Measurements from ENCODE around the gene RIPOR1. TPM values are rescaled to one million over a fixed set of nuclear protein-coding genes. Genes with fewer than 3 reads are reported as not detected.
A peak's percentile ranks its signal among the peaks of the same experiment; 100 is the strongest.

Gene RIPOR1
- total RNA-seq, 1 donor, result 25.5 TPM

DNA sequence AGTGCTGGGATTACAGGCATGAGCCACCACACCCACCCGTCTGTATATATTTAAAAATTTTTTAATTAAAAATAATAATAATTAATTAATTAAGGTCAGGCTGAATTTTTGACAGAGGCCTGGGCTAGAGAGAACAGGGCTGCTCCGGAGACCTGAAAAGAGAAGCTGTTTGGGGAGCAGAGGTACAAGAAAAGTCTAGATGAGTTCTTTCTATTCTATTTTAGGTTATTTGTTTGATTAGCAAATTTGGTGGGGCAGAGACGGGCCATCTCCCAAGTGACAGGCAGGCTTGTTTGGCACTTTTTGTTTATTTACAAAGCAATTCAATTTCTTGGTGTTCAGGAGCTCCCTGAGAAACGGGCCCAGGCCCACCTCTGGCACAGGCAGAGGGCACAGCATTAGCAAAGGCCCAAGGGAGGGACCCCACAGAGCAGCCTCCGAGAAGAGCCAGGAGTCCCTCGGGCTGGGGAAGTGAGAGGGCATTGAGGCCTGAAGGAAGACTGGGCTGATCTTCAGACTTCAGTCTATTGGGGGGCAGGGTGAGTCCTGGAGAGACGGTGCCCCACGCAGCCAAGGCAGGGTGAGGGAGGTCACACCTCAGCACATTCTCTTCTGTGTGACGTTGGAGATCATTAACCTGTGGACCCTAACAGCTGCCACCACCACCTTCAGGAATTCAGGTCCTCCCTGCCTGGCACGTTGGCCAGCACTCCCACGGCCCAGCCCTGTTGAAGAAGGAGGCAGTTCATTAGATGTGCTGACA is 10.8 kb upstream of the RIPOR1 start:
- H3K4me3 ChIP-seq (ENCODE audit: low read depth, low read length), result no peak overlapping the region
- TF ChIP-seq, protein P1, sequence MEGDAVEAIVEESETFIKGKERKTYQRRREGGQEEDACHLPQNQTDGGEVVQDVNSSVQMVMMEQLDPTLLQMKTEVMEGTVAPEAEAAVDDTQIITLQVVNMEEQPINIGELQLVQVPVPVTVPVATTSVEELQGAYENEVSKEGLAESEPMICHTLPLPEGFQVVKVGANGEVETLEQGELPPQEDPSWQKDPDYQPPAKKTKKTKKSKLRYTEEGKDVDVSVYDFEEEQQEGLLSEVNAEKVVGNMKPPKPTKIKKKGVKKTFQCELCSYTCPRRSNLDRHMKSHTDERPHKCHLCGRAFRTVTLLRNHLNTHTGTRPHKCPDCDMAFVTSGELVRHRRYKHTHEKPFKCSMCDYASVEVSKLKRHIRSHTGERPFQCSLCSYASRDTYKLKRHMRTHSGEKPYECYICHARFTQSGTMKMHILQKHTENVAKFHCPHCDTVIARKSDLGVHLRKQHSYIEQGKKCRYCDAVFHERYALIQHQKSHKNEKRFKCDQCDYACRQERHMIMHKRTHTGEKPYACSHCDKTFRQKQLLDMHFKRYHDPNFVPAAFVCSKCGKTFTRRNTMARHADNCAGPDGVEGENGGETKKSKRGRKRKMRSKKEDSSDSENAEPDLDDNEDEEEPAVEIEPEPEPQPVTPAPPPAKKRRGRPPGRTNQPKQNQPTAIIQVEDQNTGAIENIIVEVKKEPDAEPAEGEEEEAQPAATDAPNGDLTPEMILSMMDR (IDR thresholded peaks at IDR 0.05; ENCODE audit: insufficient read depth, low read depth, low read length), result no peak
- DNase-seq (ENCODE audit: low read depth), result no peak

GRCh38 chr16:67518676-67519075 is 10.0 kb upstream of the RIPOR1 start:
- no peak overlapping the region for H3K4me3 ChIP-seq (ENCODE audit: low read depth, low read length)
- TF ChIP-seq, protein P1 (IDR thresholded peaks at IDR 0.05; ENCODE audit: insufficient read depth, low read depth, low read length), result no peak
- DNase-seq (ENCODE audit: low read depth), result no peak

GRCh38 chr16:67519242-67519641 is 9.4 kb upstream of the RIPOR1 start:
- no peak overlapping the region for H3K4me3 ChIP-seq (ENCODE audit: low read depth, low read length)
- TF ChIP-seq, protein P1 (IDR thresholded peaks at IDR 0.05; ENCODE audit: insufficient read depth, low read depth, low read length), result no peak
- DNase-seq (ENCODE audit: low read depth), result no peak

DNA sequence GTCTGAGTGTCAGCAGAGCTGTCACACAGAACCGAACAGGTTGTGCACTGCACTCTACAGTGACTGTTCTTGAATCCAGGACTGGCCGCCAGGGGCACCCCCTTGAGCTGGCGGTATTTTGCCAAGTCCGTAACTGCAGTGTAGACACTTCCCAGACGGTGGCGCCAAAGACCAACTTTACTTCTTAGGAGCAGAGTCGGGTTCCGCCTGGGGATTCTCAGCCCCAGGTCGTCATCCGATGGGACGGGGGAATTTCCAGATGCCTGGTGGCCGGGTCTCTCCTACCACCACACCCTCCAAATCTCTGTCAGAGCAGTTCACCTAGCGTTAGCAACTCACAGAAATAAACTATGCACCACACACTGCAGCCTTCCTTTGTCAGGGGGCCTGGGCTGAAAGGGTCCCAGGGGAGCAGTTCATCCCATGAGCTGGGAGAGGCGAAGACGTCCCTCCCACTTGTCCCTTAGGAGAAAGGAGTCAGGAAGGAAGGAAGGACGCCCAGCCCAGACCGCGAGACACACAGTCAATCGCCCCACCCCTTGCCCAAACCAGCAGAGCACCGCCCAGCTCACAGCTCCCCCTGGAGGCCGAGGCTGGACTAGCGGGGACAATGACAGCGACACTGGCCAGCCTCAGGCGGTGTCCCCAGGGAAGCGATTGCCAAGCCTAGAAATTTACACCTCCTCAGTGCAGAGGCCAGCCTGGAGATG is 7.4 kb upstream of the RIPOR1 start:
- DNase-seq (ENCODE audit: low read depth), result peak; percentile 97
- TF ChIP-seq, protein P1 (IDR thresholded peaks at IDR 0.05; ENCODE audit: insufficient read depth, low read depth, low read length), result peak; percentile 99
- peak overlapping the region; percentile 72 for H3K4me3 ChIP-seq (ENCODE audit: low read depth, low read length)

DNA sequence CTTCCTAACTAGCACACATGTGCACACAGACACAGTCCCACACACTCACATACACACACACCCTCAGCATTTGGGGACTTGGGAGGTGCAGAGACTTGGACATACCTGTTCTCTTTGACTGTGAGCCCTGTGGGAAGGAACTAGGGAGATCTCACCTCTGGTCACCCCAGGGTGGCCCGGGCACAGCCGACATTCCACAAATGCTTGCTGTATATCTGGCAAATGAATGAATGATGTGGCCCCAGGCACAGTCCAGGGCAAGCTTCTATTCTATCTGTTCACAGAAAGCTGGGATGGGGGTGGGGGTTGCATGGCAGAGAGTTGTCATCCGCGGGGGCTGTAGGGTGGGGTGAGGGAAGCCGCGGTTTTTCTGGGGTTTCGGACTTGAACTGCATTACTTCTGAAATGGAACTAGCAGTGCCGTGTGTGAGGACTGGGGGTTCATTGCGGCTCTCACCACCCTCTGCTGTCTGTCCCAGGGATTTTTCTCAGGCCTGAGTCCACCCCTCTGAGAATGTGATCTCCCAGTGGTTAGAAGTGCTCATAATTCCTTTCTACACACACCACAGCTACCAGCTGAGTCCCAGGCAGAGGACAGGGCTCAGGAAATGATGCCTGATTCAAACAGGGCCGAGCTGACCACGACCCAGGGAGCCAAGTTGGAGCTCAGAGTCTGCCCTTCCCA is 3.3 kb upstream of the RIPOR1 start:
- no peak overlapping the region for H3K4me3 ChIP-seq (ENCODE audit: low read depth, low read length)
- DNase-seq (ENCODE audit: low read depth), result no peak
- TF ChIP-seq, protein P1 (IDR thresholded peaks at IDR 0.05; ENCODE audit: insufficient read depth, low read depth, low read length), result peak; percentile 2

GRCh38 chr16:67526149-67526791 is 2.4 kb upstream of the RIPOR1 start:
- TF ChIP-seq, protein P1 (IDR thresholded peaks at IDR 0.05; ENCODE audit: insufficient read depth, low read depth, low read length), result no peak
- no peak for DNase-seq (ENCODE audit: low read depth)
- no peak overlapping the region for H3K4me3 ChIP-seq (ENCODE audit: low read depth, low read length)
